GM21619 (cell line): ENCODE measurements around the gene ATP4A.

Source experiments
- ATAC-seq: cut with Tn5 transposase; IDR thresholded peaks from one replicate; pipeline ENCODE4 v1.9.1; 2021; ENCODE audit not compliant: unreplicated experiment

Gene ATP4A

DNA sequence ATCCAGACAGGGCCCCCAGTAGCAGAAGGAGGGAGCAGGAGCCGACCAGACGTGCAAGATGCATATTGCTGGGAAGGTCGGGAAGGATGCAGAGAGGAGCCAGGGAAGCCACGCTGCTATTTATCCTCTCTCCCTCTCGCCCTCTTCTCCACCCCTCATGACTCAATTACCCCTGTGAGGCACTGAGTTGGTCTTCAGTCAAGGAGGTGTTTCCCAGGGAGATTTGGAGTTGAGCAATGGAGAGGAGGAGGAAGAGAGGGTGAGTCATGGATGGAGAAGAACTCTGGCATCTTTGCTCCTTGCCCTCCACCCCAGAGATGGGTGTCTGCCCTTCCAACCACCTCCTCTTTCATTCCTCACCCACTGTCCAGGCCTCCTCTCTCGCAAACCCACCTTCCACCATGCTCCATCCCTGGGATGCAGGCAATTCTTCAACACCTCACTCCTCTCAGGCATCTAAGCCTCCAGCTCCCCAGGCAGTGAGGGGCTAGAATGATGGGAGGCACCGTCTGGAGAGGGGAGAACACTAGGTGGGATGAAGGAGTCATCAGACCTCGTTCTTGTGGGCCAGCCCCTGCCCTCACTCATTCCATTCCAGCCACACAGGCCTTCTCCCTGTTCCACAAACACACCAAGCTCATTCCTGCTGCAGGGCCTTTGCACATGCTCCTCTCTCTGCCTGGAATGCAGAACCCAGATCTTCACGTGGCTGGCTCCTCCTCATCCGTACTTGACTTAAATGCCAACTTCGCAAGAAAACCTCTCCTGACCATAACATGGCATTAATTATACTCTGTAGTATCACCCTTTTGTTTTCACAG lies 35.0 kb downstream of the ATP4A start, which contains the start of gene SBSN:
TSS of gene SBSN (minus strand) at position 94 of the 821 bp plus-strand sequence. CDS start at position 64, 30 bp downstream.
- no peak for ATAC-seq

DNA sequence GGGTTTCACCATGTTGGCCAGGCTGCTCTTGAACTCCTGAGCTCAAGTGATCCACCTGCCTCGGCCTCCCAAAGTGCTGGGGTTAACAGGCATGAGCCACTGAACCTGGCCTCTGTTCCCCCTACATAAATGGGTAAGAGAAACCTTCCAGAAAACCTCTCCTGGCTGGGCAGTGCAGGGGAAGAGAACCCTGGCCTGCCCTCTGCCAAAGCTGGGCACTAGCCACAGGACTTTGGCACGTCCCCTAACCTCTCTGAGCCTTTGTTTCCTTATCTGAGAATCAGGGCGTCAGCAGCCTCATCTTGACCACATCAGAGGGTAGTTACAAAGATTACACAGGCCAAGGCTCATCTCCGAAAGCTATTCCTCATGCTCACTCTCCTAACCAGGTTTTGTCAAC lies 37.6 kb downstream of the ATP4A start:
- no peak for ATAC-seq

DNA sequence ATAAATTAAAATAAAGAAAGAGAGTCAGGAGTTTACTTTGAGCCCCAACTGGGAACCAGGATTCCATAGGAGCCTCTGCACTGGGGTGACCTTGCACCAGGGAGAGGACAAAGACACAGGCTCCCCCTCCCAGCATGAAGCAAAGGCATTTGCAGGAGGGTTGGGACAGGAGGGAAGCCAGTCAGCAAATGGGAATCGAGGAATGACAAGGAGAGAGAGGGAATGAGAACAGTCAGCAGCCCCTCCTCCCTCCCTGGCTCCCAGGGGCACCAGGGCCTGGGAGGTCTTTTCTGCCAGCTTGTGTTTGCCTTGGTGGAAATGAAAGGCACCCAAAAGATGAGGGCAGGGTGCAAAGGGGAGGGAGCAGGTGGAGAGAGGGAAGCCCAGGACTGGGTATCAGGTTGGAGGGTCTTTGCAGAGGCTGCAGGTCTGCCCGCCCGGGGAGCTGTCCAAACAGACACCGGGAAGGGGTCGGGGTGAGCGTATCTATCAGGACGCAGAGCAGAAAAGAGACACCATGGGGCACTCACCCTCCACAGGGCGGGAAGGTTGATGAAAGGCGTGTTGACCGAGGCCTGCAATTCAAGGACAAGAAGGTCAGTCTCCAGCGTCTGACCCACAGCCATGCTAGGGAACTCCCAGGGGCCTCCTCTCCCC lies 39.1 kb downstream of the ATP4A start:
- no peak for ATAC-seq

DNA sequence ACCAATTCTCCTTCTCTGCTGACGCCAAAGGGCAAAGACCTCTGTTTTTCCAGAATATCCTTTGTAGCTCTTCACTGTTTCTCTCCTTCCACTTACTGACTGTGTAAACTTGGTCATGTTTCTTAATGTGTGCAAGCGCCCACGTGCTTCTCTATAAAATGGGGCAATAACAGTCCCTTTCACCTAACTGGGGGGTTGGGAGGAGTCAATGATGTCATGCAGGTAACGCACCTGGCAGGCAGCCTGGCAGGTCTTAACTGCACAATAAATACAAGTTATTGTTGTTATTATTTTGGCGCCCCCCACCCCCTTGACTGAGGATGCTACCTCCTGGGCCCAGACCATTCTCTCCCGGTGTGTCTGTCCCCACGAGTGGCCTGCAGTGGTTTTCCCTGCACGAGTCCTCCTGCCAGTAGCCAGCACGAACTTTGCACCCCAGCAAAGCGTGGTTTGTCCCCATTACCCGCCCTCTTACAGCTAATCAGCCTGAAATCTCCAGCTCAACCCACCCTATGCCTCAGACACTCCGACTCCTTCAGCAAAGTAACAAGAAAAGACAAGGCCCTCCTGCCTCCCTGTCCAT lies 40.6 kb downstream of the ATP4A start:
- ATAC-seq: no peak

DNA sequence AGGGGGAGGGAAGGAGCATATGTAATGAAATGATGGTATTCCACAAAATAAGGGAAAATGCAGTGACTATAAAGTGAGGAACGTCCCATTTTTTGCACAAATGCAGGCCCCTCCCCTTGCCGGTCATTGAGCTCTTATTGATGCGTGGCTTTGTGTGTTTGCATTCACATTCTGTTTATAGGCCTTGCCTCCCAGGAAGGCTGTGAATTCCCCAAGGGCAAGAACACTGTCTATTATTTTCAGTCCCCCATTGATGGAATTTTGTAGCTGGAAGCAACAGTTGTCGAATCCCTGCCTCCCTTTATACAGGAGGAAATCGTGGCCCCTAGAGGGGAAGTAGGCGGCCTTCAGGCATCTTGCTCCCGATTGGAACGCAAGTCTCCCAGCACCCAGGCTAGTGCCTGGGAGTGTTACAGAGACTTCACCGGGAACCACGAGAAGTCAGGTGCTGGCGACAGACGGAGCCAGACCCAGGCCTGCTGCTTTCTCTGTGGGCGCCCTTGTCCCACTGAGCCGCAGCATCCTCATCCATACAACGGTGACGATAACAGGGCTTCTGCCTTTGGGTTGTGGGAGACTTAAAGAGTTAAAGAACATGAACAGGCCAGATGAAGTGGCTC lies 42.2 kb downstream of the ATP4A start:
- no peak for ATAC-seq

DNA sequence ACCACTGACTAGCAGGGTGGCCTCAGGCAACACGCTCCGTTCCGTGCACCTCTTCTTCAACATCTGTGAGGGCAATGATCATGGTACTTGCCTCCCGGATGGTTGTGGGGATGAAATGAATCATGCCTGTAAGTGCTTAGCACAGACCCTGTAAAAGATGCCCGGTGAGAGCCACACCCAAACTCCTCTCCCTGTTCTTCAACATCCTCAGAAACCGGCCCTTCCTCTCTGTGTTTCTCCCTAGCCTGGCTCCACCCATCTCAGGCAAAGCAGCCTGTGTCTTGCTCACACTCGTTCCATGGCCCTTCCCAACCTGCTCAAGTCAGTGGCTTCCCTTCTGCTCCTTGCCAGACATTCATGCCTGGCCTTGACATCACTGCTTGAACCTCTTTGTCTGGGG lies 44.2 kb downstream of the ATP4A start:
- ATAC-seq: no peak

DNA sequence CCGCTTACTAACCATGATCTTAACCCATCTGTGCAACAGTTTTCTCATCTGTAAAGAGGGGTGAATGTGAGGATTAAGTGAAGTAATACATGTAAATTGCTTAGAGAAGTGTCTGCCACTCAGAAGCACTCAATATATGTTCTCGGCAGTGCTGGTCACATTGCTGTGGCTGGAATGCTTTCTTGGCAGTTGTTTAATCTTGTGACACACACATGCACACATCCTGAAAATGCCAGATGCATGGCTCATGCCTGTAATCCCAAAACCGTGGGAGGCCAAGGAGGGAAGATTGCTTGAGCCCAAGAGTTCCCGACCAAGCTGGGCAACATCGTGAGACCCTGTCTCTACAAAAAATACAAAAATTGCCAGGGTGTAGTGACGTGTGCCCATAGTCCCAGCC lies 45.1 kb downstream of the ATP4A start:
- no peak for ATAC-seq

DNA sequence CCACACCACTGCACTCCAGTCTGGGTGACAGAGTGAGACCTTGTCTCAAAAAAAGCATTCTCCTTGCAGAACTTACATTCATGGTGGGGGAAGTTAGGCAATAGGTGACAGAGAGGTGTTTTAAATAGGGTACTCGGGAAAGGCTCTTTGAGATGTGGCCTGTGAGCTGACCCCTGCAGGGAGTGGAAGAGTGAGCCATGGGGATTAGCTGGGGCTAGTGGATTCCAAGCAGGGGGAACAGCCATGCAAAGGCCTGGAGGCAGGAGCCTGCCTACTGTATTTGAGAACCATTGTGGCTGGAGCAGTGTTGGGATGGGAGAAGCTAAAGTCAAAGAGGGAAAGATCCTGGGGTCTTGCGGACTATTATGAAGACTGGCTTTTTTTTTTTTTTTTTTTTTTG lies 46.1 kb downstream of the ATP4A start:
- no peak for ATAC-seq

DNA sequence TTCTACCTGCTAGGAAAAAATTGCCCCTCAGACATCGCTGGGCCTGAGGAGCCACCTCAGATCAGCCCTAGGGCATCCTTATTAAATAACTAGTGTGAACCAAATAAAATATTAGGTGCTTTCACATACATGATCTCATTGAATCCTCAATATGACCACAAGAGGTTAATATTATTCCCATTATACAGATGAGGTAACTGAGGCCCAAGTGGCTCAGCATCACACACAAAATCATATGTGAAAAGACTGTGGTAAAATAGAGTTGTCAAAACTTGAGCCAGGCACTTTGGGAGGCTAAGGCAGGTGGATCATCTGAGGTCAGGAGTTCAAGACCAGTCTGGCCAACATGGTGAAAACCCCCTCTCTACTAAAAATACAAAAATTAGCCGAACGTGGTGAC lies 47.1 kb downstream of the ATP4A start:
- no peak for ATAC-seq

DNA sequence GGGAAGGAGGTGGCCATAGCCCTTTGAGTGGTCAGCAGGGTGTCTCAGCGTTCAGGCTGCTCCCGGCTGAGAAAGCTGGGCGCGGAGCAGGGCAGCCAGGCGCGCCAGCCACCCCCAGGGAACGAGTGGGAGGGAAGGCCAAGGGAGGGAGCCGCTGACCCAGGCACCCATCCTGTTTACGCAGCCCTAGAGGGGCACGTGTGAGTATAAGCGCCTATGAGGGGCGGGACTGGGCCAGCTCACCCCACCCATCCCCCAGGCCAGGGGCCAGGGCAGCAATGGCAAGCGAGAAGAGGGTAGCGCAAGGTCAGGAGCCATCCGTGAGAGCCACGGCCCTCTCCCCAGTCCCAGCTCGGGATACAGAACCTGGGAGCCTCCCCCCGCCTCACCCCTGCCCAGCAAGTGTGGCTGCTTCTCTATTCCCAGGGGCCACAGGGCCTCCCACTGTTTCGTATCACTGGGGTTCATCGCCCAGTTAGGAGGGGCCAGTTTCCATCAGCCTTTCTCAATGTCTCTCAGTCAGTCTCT lies 49.1 kb downstream of the ATP4A start:
- no peak for ATAC-seq

DNA sequence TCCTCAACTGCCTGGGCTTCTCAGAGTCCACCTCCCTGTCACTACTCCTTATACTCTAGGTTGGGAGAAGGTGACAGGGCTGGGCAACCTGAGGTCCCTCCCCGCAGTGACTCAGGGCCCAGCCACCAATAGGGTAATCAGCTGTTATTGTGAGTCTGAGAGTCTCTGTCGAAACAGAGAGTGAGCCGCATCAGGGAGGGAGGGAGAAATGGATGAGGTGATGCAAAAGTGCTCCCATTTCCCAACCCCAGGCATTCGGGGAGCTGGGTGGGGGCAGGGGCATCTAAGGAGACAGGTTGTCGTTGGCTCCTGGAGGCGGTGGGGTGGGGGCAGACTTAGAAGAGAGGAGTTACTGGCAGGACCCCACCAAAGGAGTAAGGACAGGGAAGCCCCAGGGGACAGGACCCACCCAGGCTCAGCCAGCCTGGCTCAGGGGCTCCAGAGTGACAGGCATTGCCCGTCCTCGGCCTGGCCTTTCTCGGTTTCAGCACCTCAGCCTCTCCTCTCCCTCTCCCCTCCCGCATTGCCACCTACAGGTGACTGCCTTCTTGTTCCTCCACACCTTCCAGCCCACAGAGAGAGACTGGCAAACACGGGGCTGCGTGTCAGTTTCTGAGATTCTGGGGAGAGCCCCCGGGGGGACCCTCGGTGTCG lies 49.7 kb downstream of the ATP4A start, which contains the start of gene DMKN:
TSS of gene DMKN (minus strand) at position 22 of the 654 bp plus-strand sequence. CDS start 174 bp downstream, outside the sequence.
- ATAC-seq: no peak

DNA sequence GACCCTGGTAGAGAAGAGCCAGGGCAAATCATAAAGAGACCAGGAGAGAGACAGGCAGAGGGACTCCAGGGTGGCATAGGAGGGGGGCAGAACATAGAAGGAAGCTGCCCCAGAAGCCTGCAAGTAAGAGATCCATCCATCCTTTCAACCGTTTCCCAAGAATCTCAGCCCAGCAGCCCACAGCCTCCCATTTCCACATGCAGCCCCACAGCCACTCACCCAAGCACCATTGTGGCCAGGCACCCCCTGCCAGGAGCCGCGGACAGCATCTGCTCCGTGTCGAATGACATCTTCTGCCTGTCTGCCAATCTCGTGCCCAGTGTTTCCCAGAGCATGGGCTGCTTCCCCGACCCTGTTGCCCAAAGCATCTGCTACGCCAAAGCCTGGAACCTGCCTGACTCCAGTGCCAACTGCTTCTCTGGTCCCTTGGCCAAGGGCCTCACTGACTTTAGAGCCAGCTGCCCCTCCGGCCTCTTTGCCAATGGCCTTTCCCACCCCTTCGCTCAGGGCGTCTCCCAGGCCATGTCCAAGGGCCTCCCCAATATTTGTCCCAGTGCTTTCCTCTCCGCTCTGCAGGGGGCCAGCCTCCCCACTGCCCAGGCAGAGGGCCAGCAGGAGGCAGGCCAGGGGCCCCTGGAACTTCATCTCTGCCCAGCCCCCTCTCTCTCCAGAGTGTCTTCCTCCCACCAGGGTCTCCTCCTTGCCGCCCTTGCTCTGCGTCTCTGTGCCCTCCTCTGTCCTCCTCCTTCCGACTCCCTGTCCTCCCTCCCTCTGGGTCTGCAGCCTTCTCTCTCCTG lies 50.4 kb downstream of the ATP4A start:
- no peak for ATAC-seq

DNA sequence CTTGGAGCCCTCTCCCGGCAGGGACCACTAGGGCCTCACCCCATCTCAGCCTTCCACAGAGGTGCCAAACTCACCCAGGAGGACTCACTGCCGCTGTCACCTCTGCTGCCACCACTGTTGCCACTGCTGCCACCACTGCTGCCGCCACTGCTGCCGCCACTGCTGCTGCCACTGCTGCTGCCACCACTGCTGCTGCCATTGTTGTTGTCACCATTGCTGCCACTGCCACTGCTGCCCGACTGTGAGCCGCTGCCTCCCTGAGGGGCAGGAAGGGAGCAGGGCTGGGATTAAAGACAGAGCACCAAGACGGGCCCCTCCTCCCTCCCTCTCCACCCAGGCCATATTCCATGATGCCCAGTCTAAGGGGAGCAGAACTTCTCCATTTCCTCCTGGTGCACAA lies 52.1 kb downstream of the ATP4A start:
- no peak for ATAC-seq

DNA sequence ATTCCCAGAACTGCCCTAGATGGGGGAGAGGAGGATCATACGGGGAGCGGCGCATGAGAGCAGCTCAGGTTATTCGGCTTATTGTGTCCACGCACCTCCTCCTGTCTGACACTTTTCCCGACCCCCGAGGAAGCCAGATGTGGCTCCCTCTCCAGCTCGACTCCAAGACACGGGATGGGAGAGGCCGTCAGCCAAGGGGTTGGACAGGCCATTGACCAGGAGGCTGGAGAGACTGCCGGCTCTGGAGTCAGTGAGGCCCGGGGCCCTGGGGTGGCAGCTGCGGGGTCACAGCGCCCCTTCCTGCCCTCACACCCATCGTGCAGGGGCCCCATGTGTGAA lies 52.9 kb downstream of the ATP4A start:
- no peak for ATAC-seq

DNA sequence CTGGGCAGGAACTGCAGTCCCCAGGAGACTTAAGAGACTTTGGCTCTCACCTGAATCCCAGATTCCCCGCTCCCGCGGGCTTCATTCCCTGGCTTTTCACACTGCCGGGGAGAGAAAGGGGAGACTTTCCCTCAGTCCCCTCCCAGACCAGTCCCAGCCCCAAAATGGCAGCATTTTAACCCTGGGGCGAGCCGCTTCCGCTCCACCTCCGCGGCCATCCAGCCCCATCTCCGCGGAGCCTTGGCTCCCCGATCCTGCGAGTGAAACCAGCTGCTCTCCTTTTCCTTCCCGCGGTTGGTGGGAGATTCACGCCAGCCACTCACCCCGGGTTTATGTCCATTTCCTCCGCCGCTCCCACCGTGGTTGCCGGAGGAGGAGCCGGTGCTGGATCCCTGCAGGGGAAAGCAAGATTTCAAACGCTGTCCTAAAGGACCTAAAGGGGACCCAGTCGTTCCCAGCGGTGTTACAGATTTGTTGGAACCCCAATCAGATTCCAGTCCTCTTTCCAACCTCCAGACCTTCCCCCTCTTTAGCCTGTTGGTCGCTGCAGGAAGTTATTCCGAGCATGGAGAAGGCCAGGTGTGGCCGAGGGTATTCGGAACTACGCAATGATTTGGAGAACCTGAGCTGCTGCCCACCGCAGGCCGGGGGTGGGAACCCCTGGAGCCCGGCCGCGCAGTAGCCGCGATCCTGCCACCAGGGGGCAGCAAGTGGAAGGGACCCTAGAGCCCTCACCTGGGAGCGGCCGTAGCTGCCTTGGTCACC lies 53.4 kb downstream of the ATP4A start:
- ATAC-seq: no peak

DNA sequence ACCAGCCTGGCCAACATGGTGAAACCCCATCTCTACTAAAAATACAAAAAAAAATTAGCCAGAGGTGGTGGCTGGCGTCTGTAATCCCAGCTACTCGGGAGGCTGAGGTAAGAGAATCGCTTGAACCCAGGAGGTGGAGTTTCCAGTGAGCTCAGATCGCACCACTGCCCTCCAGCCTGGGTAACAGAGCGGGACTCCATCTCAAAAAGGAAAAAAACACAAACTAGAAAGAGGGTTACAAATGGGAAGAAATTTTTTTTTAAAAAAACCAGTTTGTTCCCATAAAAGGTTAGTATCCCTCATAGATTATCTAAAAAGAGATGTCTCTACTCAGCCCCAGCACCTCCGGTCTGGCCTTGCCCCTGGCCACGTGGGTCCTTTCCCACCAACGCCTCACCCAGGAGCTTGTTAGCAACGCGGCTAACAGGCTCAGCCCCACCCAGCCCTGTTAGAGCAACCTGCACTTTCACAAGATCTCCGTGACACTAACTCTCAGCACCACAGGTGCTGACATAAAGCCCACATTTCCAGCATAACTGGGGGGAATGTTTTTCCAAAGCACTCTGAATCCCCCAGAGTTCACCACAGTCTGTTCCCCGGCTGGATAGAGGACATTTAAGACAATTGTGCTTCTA lies 54.3 kb downstream of the ATP4A start:
- ATAC-seq: no peak

DNA sequence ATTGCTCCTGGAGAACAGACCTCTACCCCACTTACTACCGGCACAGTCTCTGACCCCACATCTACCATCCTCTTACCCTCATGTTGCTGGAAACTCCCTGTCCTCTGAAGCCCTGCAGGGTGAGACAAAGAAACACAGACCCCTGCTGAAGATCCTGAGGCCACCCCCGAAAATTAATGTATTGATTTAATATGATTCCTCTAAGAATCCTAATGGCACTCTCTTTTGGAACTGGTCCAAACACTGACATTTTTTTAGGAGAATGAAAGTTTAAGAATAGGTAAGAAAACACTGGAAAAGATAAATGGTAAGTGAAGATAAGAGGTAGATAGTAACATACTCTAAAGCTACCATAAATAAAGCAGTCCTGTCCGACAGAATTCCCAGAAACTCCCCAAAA lies 55.3 kb downstream of the ATP4A start:
- ATAC-seq: no peak

DNA sequence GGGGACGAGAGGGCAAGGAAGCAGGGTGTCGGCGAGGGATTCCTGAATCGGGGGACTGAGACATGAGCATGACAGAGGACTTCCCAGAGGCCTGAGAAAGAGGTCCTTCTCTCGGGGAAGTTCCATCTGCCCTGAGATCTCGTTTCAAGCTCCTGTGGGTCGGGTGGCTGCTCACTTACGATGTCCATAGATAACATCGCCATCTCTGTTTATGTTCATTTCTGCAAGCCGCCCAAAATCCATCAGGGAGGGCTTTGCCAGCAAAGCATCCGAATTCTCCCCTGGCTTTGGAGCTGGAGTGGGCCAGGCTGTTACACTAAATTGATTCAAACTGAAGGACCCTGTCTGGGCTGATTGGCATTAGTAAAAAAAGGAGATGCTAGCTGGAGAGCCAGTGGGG lies 55.9 kb downstream of the ATP4A start:
- no peak for ATAC-seq

DNA sequence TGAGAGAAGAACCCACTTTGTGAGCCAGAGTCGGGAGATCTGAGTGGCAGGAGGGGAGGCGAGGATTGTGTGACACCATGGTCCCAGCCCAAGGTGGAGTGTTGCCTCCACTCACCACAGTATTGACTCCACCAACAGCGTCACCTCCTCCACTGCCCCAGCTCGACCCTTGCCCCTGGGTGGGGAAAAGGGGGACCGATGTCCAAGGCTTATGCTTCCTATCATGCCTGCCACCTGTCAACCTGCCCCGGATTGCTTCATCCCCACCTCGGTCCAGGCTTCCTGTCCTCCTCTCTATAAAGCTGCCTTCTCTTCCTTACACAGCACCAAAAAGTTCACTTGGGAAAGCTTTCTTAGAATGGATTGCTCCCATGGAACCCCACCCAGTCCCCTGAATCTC lies 57.4 kb downstream of the ATP4A start:
- no peak for ATAC-seq
